Activated CD4-positive, alpha-beta T cell treated with anti-CD3 and anti-CD28 coated beads, Interleukin-2, amount 50 U/mL, for 48 hours (primary cell): Measurements from ENCODE around the gene ACOT7.
A peak's percentile ranks its signal among the peaks of the same experiment; 100 is the strongest.

Source experiments
- DNase-seq, 2 experiments: peaks; one replicate each; pipeline ENCODE4 v3.0.0-alpha.2; 2020

The ACOT7 gene

GRCh38 chr1:6359216-6360116, 34.1 kb downstream of the ACOT7 start:
- DNase-seq = peak; percentile 48 to 65

- DNase-seq = peak; percentile 44 to 58
Observed at GRCh38 chr1:6358757-6359201, 34.8 kb downstream of the ACOT7 start.

GRCh38 chr1:6358144-6358624, 35.4 kb downstream of the ACOT7 start:
- DNase-seq = peak; percentile 21 to 43

- DNase-seq = no peak
Observed at GRCh38 chr1:6357243-6357936, 36.2 kb downstream of the ACOT7 start.

- DNase-seq = no peak
Observed at GRCh38 chr1:6355621-6356020, 37.9 kb downstream of the ACOT7 start.

- no peak for DNase-seq
Observed at GRCh38 chr1:6354659-6355317, 38.8 kb downstream of the ACOT7 start.

GRCh38 chr1:6353955-6354658, 39.5 kb downstream of the ACOT7 start:
- no peak for DNase-seq

- no peak for DNase-seq
Observed at GRCh38 chr1:6353619-6353954, 40.0 kb downstream of the ACOT7 start.

- DNase-seq = no peak
Observed at GRCh38 chr1:6352138-6352563, 41.4 kb downstream of the ACOT7 start.

GRCh38 chr1:6351480-6352137, 42.0 kb downstream of the ACOT7 start:
- DNase-seq = no peak

GRCh38 chr1:6350416-6351088, 43.0 kb downstream of the ACOT7 start:
- no peak for DNase-seq

- no peak for DNase-seq
Observed at GRCh38 chr1:6349254-6349943, 44.2 kb downstream of the ACOT7 start.

GRCh38 chr1:6348511-6349191, 44.9 kb downstream of the ACOT7 start:
- DNase-seq = peak; percentile 41 to 54

- peak; percentile 63 to 70 for DNase-seq
Observed at GRCh38 chr1:6347641-6348487, 45.7 kb downstream of the ACOT7 start.

GRCh38 chr1:6345460-6345859, 48.1 kb downstream of the ACOT7 start:
- DNase-seq = no peak

- DNase-seq = no peak
Observed at GRCh38 chr1:6345009-6345408, 48.6 kb downstream of the ACOT7 start.

GRCh38 chr1:6343506-6344405, 49.8 kb downstream of the ACOT7 start:
- DNase-seq = peak; percentile 65 to 75

GRCh38 chr1:6342056-6342455, 51.5 kb downstream of the ACOT7 start:
- DNase-seq = no peak
